Stimulated activated CD4-positive, alpha-beta T cell treated with anti-CD3 and anti-CD28 coated beads, Interleukin-15, amount 100 ng/mL, for 48 hours (primary cell): ENCODE results near the gene ORC2.
A peak's percentile ranks its signal among the peaks of the same experiment; 100 is the strongest.
"Not testable (repeated sequence)": the region's sequence is repeated elsewhere in the genome, so short reads cannot be mapped to it uniquely, and the experiment has no call there.

ENCODE experiments used
- DNase-seq, 2 donors: peaks; one replicate each; pipeline ENCODE4 v3.0.0-alpha.2; 2020; ENCODE audit warnings: low read depth in 2 of 2

Gene ORC2

DNA sequence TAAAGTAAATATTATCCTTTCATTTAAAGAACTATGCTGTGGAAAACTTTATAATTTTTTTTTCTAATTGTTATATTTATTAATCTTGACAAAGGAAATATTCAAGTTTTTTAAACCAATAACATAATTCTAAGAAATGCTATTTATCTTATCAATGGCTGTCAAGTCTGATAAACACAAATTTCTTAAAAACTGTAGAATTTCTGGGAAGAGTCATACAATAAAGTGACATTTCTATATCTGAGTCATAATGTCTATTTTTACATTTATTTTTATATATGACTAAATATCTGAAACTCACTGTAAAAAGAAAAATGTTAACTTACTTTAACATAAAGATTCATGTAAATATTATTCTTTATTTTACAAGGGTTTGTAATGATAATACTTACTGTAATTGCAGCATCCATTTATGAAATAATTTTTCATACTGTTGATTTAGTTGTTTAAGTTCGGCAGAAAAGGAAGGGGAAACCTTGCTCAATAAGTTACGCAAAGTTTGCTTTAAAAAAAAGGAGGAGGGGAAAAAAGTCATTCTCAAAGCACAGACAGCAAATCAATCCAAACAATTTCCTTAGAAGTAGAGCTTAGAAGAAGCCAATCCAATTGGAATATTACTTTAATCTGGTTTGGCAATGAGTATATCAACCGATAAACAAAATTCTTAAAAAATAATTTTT, 32.4 kb downstream of the ORC2 start:
- no peak for DNase-seq

DNA sequence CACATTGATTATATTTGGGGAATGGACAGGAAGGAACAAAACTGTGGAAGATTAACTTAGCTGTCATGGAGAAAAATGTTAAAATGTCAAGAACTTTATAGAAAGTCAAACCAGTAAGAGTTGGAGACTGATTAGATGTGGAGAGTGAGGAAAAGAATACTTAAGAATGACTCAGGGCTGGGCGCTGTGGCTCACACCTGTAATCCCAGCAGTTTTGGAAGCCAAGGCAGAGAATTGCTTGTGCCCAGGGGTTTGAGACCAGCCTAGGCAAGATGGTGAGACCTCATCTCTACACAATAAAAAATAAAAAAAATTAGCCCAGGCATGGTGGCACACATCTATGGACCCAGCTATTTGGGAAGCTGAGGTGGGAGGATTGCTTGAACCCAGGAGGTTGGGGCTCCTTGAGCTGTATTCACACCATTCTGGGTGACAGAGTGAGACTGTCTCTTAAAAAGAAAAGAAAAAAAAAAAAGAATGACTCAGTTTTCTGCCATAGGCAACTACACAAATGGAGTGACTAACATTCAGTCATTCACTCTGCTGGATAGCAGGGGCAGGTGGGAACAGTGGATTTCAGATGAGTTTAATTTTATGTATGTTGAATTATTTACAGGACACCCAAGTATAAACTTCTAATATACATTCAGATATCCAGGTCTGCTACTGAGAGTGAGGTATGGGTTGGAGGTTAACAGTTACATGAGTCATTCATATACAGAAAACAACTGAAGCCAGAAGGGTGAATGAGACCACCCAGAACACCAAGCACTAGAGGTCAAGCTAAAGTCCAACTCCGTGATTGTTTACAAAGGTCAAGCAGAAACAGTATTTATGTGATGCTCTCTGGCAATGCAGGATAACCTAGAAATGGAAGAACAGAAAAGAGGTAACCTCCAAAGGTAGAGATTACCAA, 33.9 kb downstream of the ORC2 start:
- DNase-seq: no peak

DNA sequence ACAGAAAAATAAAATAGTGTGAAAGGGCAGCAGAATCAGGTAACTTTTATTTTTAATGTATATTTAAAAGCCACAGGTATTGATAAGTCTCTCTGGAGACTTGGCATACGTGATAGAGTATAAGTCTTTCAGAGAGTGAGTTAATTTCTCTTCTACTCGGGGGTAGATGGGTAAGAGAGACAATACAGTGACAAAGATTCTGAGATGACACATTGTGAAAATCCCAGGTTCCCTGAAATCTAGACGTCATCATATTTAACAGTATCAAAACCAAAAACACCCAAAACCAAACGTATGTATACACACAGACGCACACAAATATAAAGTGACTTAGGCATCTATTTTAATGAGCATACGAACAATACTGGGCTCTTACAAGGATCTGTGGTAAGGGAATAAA, 41.0 kb downstream of the ORC2 start:
- no peak for DNase-seq

DNA sequence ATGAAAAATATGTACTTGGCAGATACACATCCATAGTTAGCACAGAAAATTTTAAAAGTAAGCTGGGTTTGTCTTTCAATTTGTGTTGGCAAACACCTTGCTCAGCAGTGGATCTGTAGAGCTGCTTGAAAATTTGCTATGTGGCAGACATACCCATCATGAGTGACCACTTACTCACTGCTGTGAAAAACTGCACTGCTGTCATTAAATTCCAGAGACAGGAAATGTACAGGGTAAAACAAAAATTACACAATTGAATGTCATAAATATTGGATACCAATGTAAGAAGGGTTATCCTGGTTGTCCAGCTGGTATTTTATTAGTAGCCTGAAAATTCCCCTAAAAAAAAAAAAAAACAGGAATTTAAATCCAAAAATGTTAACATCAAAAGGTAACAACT, 49.8 kb downstream of the ORC2 start:
- no peak for DNase-seq

- DNase-seq: no peak
Observed at GRCh38 chr2:200909958-200910357, 53.5 kb downstream of the ORC2 start.

- DNase-seq: peak; percentile 10 to 35
Observed at GRCh38 chr2:200905618-200906296, 57.7 kb downstream of the ORC2 start.

DNA sequence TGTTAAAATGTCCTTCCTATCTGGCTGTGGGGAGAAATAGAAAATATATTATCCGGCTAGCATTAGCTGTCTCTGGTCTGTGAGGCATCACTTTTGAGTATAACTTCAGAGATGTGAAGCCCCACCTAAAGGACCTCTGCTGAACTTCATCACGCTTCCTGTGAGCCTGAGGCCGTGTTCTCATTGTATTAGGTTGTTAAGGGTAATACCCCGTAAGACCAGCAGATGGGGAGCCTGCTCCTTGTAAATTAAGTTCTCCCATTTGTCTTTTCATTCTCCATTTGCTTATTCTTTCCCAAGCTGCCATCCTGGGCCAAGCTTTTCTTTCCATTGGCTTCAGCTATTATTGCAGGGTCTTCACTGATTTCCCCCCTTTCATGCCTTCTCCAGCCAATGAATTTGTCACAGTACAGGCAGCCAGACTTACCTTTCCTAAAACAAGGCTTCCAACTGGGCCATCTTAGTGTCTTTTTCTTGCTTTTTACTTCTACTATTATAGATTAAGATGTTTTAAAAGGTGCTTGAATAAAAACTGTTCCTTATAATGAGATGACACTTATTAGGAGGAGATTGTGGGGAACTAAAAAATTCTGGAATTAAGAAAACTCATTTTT, 61.9 kb downstream of the ORC2 start:
- DNase-seq: peak; percentile 45 to 60

GRCh38 chr2:200899482-200899881, 64.0 kb downstream of the ORC2 start:
- no peak for DNase-seq

- peak; percentile 96 to 97 for DNase-seq
Observed at GRCh38 chr2:200888704-200889625, 74.5 kb downstream of the ORC2 start, which contains the start of the genes NIF3L1 and PPIL3. NIF3L1 (plus strand) TSS chr2:200889371; CDS start chr2:200891944, 2,573 bp downstream. PPIL3 (minus strand) TSS chr2:200889077; CDS start chr2:200887615, 1,462 bp downstream.

GRCh38 chr2:200881715-200882249, 81.7 kb downstream of the ORC2 start:
- not testable (repeated sequence) for DNase-seq

DNA sequence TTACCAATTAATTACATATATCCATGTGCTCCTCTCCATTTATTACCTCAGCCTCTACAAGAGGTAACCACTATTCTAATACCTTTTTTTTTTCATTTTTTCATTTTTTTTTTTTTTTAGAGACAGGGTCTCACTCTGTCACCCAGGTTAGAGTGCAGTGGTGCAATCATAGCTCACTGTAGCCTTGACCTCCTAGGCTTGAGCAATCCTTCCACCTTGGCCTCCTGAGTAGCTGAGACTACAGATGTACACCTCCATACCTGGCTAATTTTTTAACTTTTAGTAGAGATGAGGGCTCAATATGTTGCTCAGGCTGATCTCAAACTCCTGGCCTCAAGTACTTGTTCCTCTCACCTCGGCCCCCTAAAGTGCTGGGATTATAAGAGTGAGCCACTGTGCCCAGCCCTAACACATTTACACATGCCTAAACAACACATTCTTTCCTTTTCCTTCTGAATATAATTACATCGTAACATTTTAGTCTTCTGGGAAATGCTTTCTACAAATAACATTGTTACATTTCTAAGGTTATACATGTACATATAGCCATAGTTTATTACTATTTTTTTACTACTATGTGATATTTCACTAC, 85.1 kb downstream of the ORC2 start:
- no peak for DNase-seq

GRCh38 chr2:200877443-200877842, 86.0 kb downstream of the ORC2 start:
- no peak for DNase-seq

- no peak for DNase-seq
Observed at GRCh38 chr2:200873560-200873959, 89.9 kb downstream of the ORC2 start.

GRCh38 chr2:200871151-200871550, 92.3 kb downstream of the ORC2 start:
- no peak for DNase-seq

- no peak for DNase-seq
Observed at GRCh38 chr2:200869014-200869413, 94.4 kb downstream of the ORC2 start.

DNA sequence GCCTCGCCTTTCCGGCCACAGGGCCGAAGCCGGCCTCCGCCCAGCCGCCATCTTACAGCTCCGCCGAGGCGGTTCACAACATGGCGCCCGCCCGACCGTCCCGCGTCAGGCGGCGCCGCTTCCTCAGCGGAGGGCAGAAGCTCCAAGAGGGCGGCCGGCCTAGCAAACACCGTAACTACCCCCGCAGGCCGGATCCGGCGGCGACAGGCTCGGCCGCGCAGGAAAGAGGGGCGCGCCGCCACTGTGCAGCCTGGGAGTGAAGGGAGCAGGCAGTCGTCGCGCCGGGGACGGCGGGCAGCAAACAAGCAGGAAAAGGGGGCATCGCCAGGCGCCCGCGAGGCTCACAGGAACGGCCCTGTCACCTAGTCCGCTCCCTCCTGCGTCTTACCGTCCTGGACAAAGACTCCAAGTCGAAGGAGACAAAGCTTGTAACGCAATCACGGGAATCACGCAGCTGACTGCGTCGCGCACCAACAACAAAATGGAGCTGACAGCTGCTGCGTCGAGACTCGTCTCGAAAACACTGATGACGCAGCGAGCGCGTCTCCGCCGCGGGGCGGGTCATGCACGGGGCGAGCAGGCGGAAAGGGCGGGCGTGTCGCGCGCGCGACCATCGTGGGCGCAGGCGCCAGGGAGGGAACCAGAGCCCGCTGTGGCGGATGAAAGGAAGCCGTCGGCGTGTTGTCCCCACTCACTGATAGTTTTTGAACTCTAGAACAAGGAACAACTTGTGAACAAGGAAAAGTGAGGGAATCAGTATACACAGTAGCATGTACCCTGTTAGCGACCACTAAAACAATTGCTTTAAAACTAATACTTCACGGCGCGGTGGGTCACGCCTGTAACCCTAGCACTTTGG, 99.1 kb downstream of the ORC2 start, which contains the start of gene CLK1:
CLK1 (minus strand) TSS at position 483 of the 859 bp plus-strand sequence. CDS start 2,796 bp downstream, outside the sequence.
- DNase-seq: peak; percentile 91 to 97

DNA sequence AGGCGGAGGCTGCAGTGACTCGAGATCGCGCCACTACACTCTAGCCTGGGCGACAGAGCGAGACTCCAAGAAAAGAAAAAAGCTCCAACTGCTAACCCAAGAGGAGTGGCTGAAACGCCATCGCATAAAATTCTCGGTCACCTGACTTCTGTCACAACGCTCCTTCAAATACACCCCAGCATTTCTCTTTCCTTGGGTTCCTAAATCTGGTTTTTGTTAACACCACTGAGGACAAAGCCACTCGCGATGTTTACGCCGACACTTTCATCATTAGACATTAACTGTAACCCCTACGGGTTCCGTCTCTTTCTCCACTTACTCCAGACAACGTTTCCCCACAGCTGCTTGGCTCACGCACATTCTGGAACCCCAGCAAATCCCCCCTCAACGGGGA, 99.7 kb downstream of the ORC2 start:
- DNase-seq: no peak

GRCh38 chr2:200862532-200863000, 100.9 kb downstream of the ORC2 start:
- DNase-seq: peak; percentile 65 to 66
